Measurements from ENCODE around the gene CEMIP.

CEMIP gene

DNA sequence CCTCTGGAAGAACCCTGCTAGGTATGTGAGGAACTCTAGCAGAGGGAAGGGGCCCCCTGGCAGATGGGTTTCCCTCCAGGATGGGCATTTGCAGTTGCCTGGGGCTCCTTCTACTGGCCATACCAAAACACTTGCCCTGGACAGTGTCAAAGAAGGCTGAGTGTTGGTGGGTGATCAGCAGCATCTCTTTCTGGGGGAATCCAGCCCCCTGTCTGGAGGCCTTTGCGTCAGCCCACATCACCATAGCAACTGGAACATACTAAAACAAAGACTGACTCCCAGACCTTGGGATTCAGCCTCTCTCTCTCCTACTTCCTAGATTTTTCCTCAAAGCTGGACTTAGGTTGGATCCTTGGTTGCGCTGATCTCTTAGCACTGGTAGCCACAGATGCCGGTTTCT lies 8.1 kb downstream of the CEMIP start:
- no peak overlapping the region for H3K27ac ChIP-seq (ENCODE audit: low read length)
- H3K36me3 ChIP-seq (ENCODE audit: control insufficient read depth in 1 of 2, insufficient read depth in 2 of 2, low read length in 2 of 2): no peaks in the 10 kb centered on the region
- no peaks in the 10 kb centered on the region for H3K4me1 ChIP-seq (ENCODE audit: control insufficient read depth in 1 of 2, insufficient read depth in 2 of 2, low read length in 2 of 2)
- no peaks in the 10 kb centered on the region for H3K9me3 ChIP-seq (ENCODE audit: control insufficient read depth in 1 of 2, low read length in 2 of 2)
- H3K27me3 ChIP-seq (ENCODE audit: low read depth, low read length): no peaks in the 10 kb centered on the region
- H3K4me3 ChIP-seq (ENCODE audit: low read depth in 1 of 2, low read length in 2 of 2): no peak overlapping the region

DNA sequence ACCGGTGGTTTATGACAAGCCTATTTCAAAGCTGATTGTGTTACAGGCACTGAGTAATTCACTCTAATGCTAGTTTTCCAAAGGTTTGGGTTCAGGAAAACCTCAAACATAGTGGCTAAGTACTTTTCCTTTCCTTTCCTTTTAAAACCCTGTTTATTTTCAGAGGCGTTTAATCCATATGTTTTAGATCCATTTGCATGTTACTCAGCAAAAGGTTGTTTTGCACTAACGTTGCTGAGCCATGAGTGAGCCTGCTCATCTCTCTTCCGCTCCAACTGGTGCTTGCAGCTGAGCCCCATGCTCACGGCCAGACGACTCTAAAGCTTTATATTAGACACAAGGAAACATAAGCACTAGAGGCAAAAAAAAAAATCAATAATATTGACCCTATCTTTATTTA lies 9.4 kb downstream of the CEMIP start:
- no peaks in the 10 kb centered on the region for H3K27me3 ChIP-seq (ENCODE audit: low read depth, low read length)
- H3K4me1 ChIP-seq (ENCODE audit: control insufficient read depth in 1 of 2, insufficient read depth in 2 of 2, low read length in 2 of 2): no peaks in the 10 kb centered on the region
- no peak overlapping the region for H3K4me3 ChIP-seq (ENCODE audit: low read depth in 1 of 2, low read length in 2 of 2)
- no peak overlapping the region for H3K27ac ChIP-seq (ENCODE audit: low read length)
- no peaks in the 10 kb centered on the region for H3K36me3 ChIP-seq (ENCODE audit: control insufficient read depth in 1 of 2, insufficient read depth in 2 of 2, low read length in 2 of 2)
- no peaks in the 10 kb centered on the region for H3K9me3 ChIP-seq (ENCODE audit: control insufficient read depth in 1 of 2, low read length in 2 of 2)

DNA sequence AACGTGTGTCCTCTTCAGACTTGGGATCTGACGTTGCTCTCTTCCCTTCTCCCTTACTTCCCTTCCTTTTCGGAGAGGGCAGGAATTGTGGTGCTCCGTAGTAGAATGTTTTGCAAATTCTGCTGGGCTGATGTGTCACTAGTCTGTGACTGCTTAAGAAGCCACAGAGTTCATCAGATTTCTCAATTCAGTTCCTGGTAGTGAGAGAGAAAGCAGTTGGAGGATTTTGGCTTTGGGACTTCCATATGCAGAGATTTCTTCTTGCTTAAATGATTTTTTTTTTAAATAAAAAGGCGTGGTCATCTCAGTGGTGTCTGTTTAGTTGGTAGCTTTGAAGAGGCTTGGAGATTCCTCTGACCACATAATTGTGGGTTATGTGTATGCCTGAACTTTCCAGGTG lies 10.1 kb downstream of the CEMIP start:
- H3K4me1 ChIP-seq (ENCODE audit: control insufficient read depth in 1 of 2, insufficient read depth in 2 of 2, low read length in 2 of 2): no peaks in the 10 kb centered on the region
- H3K36me3 ChIP-seq (ENCODE audit: control insufficient read depth in 1 of 2, insufficient read depth in 2 of 2, low read length in 2 of 2): no peaks in the 10 kb centered on the region
- no peak overlapping the region for H3K4me3 ChIP-seq (ENCODE audit: low read depth in 1 of 2, low read length in 2 of 2)
- H3K27me3 ChIP-seq (ENCODE audit: low read depth, low read length): no peaks in the 10 kb centered on the region
- no peaks in the 10 kb centered on the region for H3K9me3 ChIP-seq (ENCODE audit: control insufficient read depth in 1 of 2, low read length in 2 of 2)
- H3K27ac ChIP-seq (ENCODE audit: low read length): no peak overlapping the region

DNA sequence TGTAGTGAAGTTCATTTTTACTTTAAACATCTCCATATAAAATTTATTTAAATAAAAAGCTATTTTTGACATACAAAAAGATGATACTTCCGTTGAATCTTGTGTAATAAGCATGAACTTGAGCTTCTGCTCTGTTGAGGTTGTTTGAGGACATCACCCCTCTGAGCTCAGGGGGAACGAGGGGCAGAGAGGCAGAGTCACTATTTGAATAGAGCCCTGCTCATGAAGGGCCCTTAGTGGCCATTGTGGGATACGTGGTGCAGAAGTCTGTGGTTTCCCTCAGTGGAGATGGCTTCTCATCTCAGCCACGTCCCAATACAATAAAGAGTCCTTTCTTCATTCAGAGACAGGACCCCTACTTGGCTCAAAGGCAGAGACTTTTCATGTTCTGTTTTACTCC lies 10.6 kb downstream of the CEMIP start:
- H3K4me1 ChIP-seq (ENCODE audit: control insufficient read depth in 1 of 2, insufficient read depth in 2 of 2, low read length in 2 of 2): no peaks in the 10 kb centered on the region
- H3K27me3 ChIP-seq (ENCODE audit: low read depth, low read length): no peaks in the 10 kb centered on the region
- no peaks in the 10 kb centered on the region for H3K9me3 ChIP-seq (ENCODE audit: control insufficient read depth in 1 of 2, low read length in 2 of 2)
- H3K27ac ChIP-seq (ENCODE audit: low read length): no peak overlapping the region
- H3K4me3 ChIP-seq (ENCODE audit: low read depth in 1 of 2, low read length in 2 of 2): no peak overlapping the region
- no peaks in the 10 kb centered on the region for H3K36me3 ChIP-seq (ENCODE audit: control insufficient read depth in 1 of 2, insufficient read depth in 2 of 2, low read length in 2 of 2)

DNA sequence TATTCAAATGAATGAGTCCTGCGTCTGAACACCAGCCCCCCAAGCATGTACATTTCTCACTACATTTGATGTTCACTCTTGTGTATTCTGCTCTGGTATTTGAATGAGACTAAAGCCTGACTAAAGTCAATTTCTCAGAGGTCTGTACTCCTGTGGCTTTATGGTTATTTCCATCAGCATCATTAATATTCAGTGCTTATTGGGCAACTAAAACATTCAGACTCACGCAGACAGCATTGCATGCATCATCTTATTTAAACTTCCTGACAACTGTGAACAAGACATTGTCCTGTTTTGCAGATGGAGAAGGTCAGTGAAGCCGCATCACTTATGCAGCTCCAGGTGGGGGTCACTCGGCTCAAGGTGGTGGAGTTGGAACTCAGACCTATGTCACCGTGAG lies 11.1 kb downstream of the CEMIP start:
- Histone ChIP-seq H3K27ac (ENCODE audit: low read length) (no peak overlapping the region), H3K36me3 (ENCODE audit: control insufficient read depth in 1 of 2, insufficient read depth in 2 of 2, low read length in 2 of 2) (no peaks in the 10 kb centered on the region), H3K9me3 (ENCODE audit: control insufficient read depth in 1 of 2, low read length in 2 of 2) (no peaks in the 10 kb centered on the region), H3K4me1 (ENCODE audit: control insufficient read depth in 1 of 2, insufficient read depth in 2 of 2, low read length in 2 of 2) (no peaks in the 10 kb centered on the region), H3K27me3 (ENCODE audit: low read depth, low read length) (no peaks in the 10 kb centered on the region), H3K4me3 (ENCODE audit: low read depth in 1 of 2, low read length in 2 of 2) (no peak overlapping the region)

DNA sequence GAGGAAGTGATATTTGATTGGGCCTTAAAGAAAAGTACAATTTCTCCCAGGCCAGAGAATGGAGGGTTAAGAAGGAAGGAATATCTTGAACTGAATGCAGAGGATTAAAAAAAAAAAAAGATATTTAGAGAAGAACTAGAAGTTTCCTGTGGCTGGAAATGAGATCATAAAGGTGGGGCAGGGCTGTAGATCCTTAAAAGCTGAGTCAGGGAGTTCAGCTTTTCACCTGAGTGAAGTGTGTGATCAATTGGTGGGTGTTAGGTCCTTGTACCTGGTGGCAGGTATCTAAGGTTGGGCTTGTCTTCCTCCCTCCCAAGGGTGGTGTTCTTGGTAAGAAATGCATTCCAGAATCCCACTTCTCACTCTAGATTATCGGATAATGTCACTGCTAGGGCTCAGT lies 11.8 kb downstream of the CEMIP start:
- Histone ChIP-seq H3K27ac (ENCODE audit: low read length) (no peak overlapping the region), H3K27me3 (ENCODE audit: low read depth, low read length) (no peaks in the 10 kb centered on the region), H3K36me3 (ENCODE audit: control insufficient read depth in 1 of 2, insufficient read depth in 2 of 2, low read length in 2 of 2) (no peaks in the 10 kb centered on the region), H3K4me3 (ENCODE audit: low read depth in 1 of 2, low read length in 2 of 2) (no peak overlapping the region), H3K4me1 (ENCODE audit: control insufficient read depth in 1 of 2, insufficient read depth in 2 of 2, low read length in 2 of 2) (no peaks in the 10 kb centered on the region), H3K9me3 (ENCODE audit: control insufficient read depth in 1 of 2, low read length in 2 of 2) (no peaks in the 10 kb centered on the region)

DNA sequence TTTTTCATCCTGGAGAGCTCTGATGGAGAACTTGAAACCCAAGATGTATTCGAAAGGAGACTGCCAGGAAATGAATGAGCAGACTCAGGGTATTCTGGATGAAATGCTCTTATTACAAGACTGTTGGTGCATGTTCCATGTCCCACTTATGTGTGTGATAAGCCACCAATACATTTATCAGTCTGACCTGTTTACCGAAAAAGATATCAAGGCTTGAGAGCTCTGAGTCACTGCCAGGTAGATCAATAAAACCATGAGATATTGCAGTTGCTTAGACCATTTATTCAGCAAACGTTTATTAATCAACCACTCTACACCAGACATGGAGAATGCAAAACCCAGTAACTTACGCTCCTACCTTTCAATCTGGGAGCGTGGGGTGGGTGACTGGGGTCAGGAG lies 17.2 kb downstream of the CEMIP start:
- Histone ChIP-seq H3K27me3 (ENCODE audit: low read depth, low read length) (no peaks in the 10 kb centered on the region), H3K4me1 (ENCODE audit: control insufficient read depth in 1 of 2, insufficient read depth in 2 of 2, low read length in 2 of 2) (no peaks in the 10 kb centered on the region), H3K27ac (ENCODE audit: low read length) (no peak overlapping the region), H3K36me3 (ENCODE audit: control insufficient read depth in 1 of 2, insufficient read depth in 2 of 2, low read length in 2 of 2) (no peaks in the 10 kb centered on the region), H3K4me3 (ENCODE audit: low read depth in 1 of 2, low read length in 2 of 2) (no peak overlapping the region), H3K9me3 (ENCODE audit: control insufficient read depth in 1 of 2, low read length in 2 of 2) (no peaks in the 10 kb centered on the region)

DNA sequence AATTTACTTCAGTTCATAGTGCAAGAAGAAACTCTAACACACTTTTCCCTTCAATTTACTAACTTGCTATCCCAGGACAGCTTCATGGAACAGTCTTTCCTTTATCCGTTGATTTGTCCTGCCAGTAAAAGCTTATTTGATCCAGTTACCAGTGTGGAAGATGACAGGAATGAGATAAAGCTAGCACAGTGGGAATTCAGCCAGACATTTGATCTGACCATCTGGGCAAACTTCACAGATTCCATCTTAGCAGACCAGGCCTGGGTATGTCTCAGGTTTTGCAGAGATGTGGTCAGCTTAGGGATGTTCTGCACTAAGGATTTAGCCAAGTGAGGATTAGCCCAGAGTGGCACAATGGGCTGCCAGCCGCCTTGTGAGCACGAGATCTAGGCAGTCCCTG lies 19.7 kb downstream of the CEMIP start:
- Histone ChIP-seq H3K36me3 (ENCODE audit: control insufficient read depth in 1 of 2, insufficient read depth in 2 of 2, low read length in 2 of 2) (no peaks in the 10 kb centered on the region), H3K4me3 (ENCODE audit: low read depth in 1 of 2, low read length in 2 of 2) (no peak overlapping the region), H3K27me3 (ENCODE audit: low read depth, low read length) (no peaks in the 10 kb centered on the region), H3K27ac (ENCODE audit: low read length) (no peak overlapping the region), H3K4me1 (ENCODE audit: control insufficient read depth in 1 of 2, insufficient read depth in 2 of 2, low read length in 2 of 2) (no peaks in the 10 kb centered on the region), H3K9me3 (ENCODE audit: control insufficient read depth in 1 of 2, low read length in 2 of 2) (no peaks in the 10 kb centered on the region)

DNA sequence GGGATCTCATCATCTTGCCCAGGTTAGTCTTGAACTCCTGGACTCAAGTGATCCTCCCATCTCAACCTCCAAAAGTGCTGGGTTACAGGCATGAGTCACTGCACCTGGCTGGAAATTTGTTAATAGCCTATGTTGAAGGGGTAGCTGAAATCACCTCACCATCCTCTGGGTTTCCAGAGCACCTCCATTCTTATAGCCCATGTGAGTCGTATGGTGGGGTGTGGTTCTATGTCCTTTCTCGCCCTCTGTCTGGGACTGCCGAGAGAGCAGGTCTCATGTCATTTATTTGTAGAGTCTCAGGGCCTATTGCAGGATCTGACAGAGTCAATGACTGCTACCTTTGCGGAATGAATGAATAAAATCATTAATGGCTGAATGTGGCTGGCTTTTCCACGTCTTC lies 20.9 kb downstream of the CEMIP start:
- no peaks in the 10 kb centered on the region for H3K36me3 ChIP-seq (ENCODE audit: control insufficient read depth in 1 of 2, insufficient read depth in 2 of 2, low read length in 2 of 2)
- no peak overlapping the region for H3K4me3 ChIP-seq (ENCODE audit: low read depth in 1 of 2, low read length in 2 of 2)
- H3K27me3 ChIP-seq (ENCODE audit: low read depth, low read length): no peaks in the 10 kb centered on the region
- no peak overlapping the region for H3K27ac ChIP-seq (ENCODE audit: low read length)
- H3K4me1 ChIP-seq (ENCODE audit: control insufficient read depth in 1 of 2, insufficient read depth in 2 of 2, low read length in 2 of 2): no peaks in the 10 kb centered on the region
- H3K9me3 ChIP-seq (ENCODE audit: control insufficient read depth in 1 of 2, low read length in 2 of 2): no peaks in the 10 kb centered on the region

DNA sequence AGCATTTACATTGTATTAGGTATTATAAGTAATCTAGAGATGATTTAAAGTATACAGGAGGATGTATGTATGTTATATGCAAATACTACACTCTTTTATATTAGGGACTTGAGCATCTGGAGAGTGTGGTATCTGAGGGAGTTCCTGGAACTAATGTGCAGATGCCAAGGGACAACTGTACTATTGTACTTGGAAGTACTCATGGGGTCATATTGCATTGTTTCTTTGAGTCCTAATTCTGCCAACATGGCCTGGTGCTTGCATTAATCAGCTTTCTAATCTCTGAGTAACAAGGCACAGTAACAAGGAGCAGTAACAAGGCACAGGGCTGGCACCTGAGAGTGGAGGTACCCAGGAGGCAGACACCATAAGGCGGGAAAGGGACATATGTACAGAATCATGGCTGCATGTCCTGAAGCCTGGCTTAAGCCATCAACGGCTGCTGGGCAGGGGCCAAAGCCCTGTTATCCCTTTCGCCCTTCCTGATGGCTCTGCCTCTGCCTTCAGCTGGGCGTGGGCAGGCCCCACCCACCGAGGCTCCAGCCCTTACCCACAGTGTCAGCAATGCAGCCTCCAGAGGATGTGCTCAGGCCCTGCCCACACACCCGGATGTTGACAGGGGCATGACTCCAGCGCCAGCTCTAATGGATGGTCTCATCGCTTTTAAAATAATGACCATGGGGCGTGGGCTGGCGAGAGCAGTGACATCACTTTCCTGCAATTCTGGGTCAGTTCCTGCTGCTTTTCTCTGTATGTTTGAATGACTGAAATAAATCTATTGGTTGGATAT lies 22.9 kb downstream of the CEMIP start:
- Histone ChIP-seq H3K4me3 (ENCODE audit: low read depth in 1 of 2, low read length in 2 of 2) (no peak overlapping the region), H3K9me3 (ENCODE audit: control insufficient read depth in 1 of 2, low read length in 2 of 2) (no peaks in the 10 kb centered on the region), H3K27me3 (ENCODE audit: low read depth, low read length) (no peaks in the 10 kb centered on the region), H3K4me1 (ENCODE audit: control insufficient read depth in 1 of 2, insufficient read depth in 2 of 2, low read length in 2 of 2) (no peaks in the 10 kb centered on the region), H3K27ac (ENCODE audit: low read length) (no peak overlapping the region), H3K36me3 (ENCODE audit: control insufficient read depth in 1 of 2, insufficient read depth in 2 of 2, low read length in 2 of 2) (no peaks in the 10 kb centered on the region)

DNA sequence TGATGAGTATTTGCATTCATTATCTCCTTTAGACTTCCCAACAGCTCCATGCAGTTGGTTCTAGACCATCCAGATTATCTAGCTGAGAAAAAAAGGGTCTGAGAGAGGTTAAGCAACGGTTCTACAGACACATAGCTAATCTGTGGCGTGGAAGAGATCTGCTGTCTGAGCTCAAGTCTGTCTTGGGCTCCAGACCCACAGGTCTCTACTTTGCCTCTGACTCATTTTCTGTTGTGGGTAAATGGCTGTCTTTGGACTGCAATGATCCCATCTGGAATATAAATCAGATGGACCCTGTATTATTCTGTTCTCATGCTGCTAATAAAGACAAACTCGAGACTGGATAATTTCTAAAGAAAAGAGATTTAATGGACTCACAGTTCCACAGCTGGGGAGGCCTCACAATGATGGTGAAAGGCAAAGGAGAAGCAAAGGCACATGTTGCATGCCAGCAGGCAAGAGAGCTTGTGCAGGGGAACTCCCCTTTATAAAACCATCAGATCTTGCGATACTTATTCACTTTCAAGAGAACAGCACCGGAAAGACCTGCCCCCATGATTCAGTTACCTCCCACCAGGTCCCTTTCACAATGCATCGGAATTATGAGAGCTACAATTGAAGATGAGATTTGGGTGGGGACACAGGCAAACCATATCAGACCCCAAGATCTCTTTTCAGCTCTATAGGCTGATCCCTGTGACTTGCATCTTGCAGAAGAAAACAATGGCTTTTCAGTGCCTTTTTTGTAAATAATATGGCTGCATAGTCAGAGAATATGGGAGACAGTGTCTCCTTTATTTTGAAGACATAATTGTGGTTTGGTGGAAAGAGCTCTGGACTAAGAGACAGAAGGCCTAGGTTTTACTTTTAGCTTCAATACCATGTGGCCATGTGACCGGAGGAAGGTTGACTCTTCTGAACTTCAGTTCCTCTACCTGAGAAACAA lies 24.7 kb downstream of the CEMIP start:
- Histone ChIP-seq H3K4me1 (ENCODE audit: control insufficient read depth in 1 of 2, insufficient read depth in 2 of 2, low read length in 2 of 2) (no peaks in the 10 kb centered on the region), H3K27me3 (ENCODE audit: low read depth, low read length) (no peaks in the 10 kb centered on the region), H3K9me3 (ENCODE audit: control insufficient read depth in 1 of 2, low read length in 2 of 2) (no peaks in the 10 kb centered on the region), H3K27ac (ENCODE audit: low read length) (no peak overlapping the region), H3K4me3 (ENCODE audit: low read depth in 1 of 2, low read length in 2 of 2) (no peak overlapping the region), H3K36me3 (ENCODE audit: control insufficient read depth in 1 of 2, insufficient read depth in 2 of 2, low read length in 2 of 2) (no peaks in the 10 kb centered on the region)
